ENCODE data around the gene EXOC2.

- TF ChIP-seq TOX (CRISPR knock-in tag; IDR thresholded peaks at IDR 0.05; ENCODE audit: borderline replicate concordance) = no peak
- TF ChIP-seq, protein P1, sequence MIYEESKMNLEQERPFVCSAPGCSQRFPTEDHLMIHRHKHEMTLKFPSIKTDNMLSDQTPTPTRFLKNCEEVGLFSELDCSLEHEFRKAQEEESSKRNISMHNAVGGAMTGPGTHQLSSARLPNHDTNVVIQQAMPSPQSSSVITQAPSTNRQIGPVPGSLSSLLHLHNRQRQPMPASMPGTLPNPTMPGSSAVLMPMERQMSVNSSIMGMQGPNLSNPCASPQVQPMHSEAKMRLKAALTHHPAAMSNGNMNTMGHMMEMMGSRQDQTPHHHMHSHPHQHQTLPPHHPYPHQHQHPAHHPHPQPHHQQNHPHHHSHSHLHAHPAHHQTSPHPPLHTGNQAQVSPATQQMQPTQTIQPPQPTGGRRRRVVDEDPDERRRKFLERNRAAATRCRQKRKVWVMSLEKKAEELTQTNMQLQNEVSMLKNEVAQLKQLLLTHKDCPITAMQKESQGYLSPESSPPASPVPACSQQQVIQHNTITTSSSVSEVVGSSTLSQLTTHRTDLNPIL (CRISPR knock-in tag; IDR thresholded peaks at IDR 0.05; ENCODE audit: low read depth) = no peak
- TF ChIP-seq CSRNP3 (CRISPR knock-in tag; IDR thresholded peaks at IDR 0.05) = no peak
- TF ChIP-seq ZNF565 (CRISPR knock-in tag; conservative IDR thresholded peaks at IDR 0.05; ENCODE audit: low read depth) = no peak
- no peak for TF ChIP-seq ZNF70 (CRISPR knock-in tag; IDR thresholded peaks at IDR 0.05)
- TF ChIP-seq, protein P2, sequence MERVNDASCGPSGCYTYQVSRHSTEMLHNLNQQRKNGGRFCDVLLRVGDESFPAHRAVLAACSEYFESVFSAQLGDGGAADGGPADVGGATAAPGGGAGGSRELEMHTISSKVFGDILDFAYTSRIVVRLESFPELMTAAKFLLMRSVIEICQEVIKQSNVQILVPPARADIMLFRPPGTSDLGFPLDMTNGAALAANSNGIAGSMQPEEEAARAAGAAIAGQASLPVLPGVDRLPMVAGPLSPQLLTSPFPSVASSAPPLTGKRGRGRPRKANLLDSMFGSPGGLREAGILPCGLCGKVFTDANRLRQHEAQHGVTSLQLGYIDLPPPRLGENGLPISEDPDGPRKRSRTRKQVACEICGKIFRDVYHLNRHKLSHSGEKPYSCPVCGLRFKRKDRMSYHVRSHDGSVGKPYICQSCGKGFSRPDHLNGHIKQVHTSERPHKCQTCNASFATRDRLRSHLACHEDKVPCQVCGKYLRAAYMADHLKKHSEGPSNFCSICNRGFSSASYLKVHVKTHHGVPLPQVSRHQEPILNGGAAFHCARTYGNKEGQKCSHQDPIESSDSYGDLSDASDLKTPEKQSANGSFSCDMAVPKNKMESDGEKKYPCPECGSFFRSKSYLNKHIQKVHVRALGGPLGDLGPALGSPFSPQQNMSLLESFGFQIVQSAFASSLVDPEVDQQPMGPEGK (CRISPR knock-in tag; IDR thresholded peaks at IDR 0.05; ENCODE audit: borderline replicate concordance) = no peak
- TF ChIP-seq ZFP30 (CRISPR knock-in tag; IDR thresholded peaks at IDR 0.05) = no peak
- no peak for TF ChIP-seq ESRRG (CRISPR knock-in tag; IDR thresholded peaks at IDR 0.05)
These were observed 168.1 kb downstream of the EXOC2 start for GRCh38 chr6:524803-525202.

Measured in SK-N-SH treated with all-trans-retinoic acid at 6 μM for 48 hours (cell line).